ENCODE data around the gene SFMBT2.

Gene SFMBT2

GRCh38 chr10:7411671-7412128 is 866 bp upstream of the SFMBT2 start:
- no peak for TF ChIP-seq CTCF (IDR thresholded peaks at IDR 0.05)

GRCh38 chr10:7410301-7410861 is 453 bp downstream of the SFMBT2 start:
- TF ChIP-seq CTCF (IDR thresholded peaks at IDR 0.05), result no peak

- TF ChIP-seq CTCF (IDR thresholded peaks at IDR 0.05), result no peak
Observed at GRCh38 chr10:7409732-7410168, 1.1 kb downstream of the SFMBT2 start.

- no peak for TF ChIP-seq CTCF (IDR thresholded peaks at IDR 0.05)
Observed at GRCh38 chr10:7409045-7409731, 1.6 kb downstream of the SFMBT2 start.

- peak; percentile 66 for TF ChIP-seq CTCF (IDR thresholded peaks at IDR 0.05)
Observed at GRCh38 chr10:7408291-7409044, 2.4 kb downstream of the SFMBT2 start.

- TF ChIP-seq CTCF (IDR thresholded peaks at IDR 0.05), result no peak
Observed at GRCh38 chr10:7407368-7408290, 3.2 kb downstream of the SFMBT2 start.

Measured in LNCAP (cell line).